BLaER1 (cell line): ENCODE measurements around the gene SUFU.
A peak's percentile ranks its signal among the peaks of the same experiment; 100 is the strongest.

Source experiments
- H3K27ac ChIP-seq: shearing (Covaris generic); formaldehyde crosslinking; 2 replicates; pipeline ENCODE4 v1.8.1; 2022
- H3K27me3 ChIP-seq: shearing (Covaris generic); formaldehyde crosslinking; 2 replicates; pipeline ENCODE4 v1.8.1; 2022
- H3K36me3 ChIP-seq: shearing (Covaris generic); formaldehyde crosslinking; 2 replicates; pipeline ENCODE4 v1.8.1; 2022
- H3K4me1 ChIP-seq: shearing (Covaris generic); formaldehyde crosslinking; 2 replicates; pipeline ENCODE4 v1.8.1; 2022
- H3K4me2 ChIP-seq: shearing (Covaris generic); formaldehyde crosslinking; 2 replicates; pipeline ENCODE4 v1.8.1; 2022
- H3K4me3 ChIP-seq: shearing (Covaris generic); formaldehyde crosslinking; 2 replicates; pipeline ENCODE4 v1.8.1; 2022
- H3K9ac ChIP-seq: shearing (Covaris generic); formaldehyde crosslinking; 2 replicates; pipeline ENCODE4 v1.8.1; 2022
- H3K9me3 ChIP-seq: shearing (Covaris generic); formaldehyde crosslinking; 2 replicates; pipeline ENCODE4 v1.8.1; 2022
- H4K20me1 ChIP-seq: shearing (Covaris generic); formaldehyde crosslinking; 2 replicates; pipeline ENCODE4 v1.8.1; 2022
- Cebpa-rat ChIP-seq: shearing (Covaris generic); IDR thresholded peaks from 2 replicates; pipeline ENCODE4 v1.8.1; 2022

SUFU gene

GRCh38 chr10:102646610-102647442, 143.1 kb downstream of the SUFU start:
- H3K4me2 ChIP-seq: peak overlapping the region; percentile 97
- TF ChIP-seq Cebpa-rat: no peak
- H3K9me3 ChIP-seq: no peaks in the 10 kb centered on the region
- peak overlapping the region; percentile 95 for H3K4me3 ChIP-seq
- peak overlapping the region; percentile 98 for H3K27ac ChIP-seq
- peaks cover 23% of the 10 kb centered on the region for H3K36me3 ChIP-seq
- H3K9ac ChIP-seq: peak overlapping the region; percentile 97
- peaks cover 55% of the 10 kb centered on the region for H3K4me1 ChIP-seq
- peaks cover 68% of the 10 kb centered on the region for H4K20me1 ChIP-seq
- no peaks in the 10 kb centered on the region for H3K27me3 ChIP-seq

DNA sequence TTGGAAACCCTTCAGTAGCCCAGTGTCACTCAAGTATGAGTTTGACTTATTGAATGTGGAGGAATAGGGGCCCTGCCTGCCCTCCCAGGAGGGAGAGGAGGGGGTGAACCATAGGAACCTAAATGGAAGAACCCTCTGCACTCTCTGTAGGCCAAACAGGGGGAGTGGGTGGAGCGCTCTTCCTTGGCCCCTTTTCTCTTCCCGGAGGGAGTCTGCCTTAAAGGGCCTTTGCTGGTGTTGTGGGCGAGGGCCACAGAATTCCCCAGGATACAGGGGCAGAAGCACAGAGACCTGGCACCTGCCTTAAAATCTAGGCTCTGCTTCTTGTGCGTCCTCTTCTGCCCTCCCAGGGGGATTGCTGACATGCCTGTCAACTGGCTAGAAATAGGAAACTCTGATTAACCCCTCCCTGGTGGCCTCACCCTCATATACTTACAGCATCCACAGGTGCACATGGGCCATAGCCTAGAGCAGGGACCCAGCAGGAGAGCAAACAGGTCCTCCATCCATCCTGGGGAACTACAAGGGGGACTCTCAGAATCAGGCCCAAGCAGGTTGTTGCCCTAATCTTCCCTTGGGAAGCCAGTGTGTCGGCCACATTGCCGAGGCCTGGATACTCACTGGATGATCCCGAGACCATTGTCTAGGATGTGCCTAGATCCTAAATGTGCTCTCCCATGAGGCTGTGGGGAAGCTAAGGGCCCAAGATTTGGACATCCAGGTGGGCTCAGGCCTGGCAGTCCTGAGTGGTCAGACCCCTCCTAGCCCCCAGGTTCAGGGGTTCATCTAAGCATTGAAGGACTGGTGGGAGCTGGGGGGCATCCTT, 143.9 kb downstream of the SUFU start:
- no peaks in the 10 kb centered on the region for H3K9me3 ChIP-seq
- H4K20me1 ChIP-seq: peaks cover 77% of the 10 kb centered on the region
- peak overlapping the region; percentile 95 for H3K4me3 ChIP-seq
- H3K4me2 ChIP-seq: peak overlapping the region; percentile 97
- H3K27ac ChIP-seq: peak overlapping the region; percentile 98
- H3K36me3 ChIP-seq: peaks cover 31% of the 10 kb centered on the region
- H3K9ac ChIP-seq: peak overlapping the region; percentile 97
- peaks cover 63% of the 10 kb centered on the region for H3K4me1 ChIP-seq
- TF ChIP-seq Cebpa-rat: no peak
- H3K27me3 ChIP-seq: no peaks in the 10 kb centered on the region

GRCh38 chr10:102648269-102648888, 144.6 kb downstream of the SUFU start:
- no peaks in the 10 kb centered on the region for H3K27me3 ChIP-seq
- peaks cover 39% of the 10 kb centered on the region for H3K36me3 ChIP-seq
- TF ChIP-seq Cebpa-rat: no peak
- H3K9ac ChIP-seq: peak overlapping the region; percentile 97
- peak overlapping the region; percentile 95 for H3K4me3 ChIP-seq
- H4K20me1 ChIP-seq: peaks cover 84% of the 10 kb centered on the region
- H3K27ac ChIP-seq: peak overlapping the region; percentile 98
- H3K9me3 ChIP-seq: no peaks in the 10 kb centered on the region
- peaks cover 70% of the 10 kb centered on the region for H3K4me1 ChIP-seq
- peak overlapping the region; percentile 97 for H3K4me2 ChIP-seq

- Histone ChIP-seq H3K4me2 (peak overlapping the region; percentile 97), H3K27ac (peak overlapping the region; percentile 98), H3K4me1 (peaks cover 75% of the 10 kb centered on the region), H4K20me1 (peaks cover 92% of the 10 kb centered on the region), H3K27me3 (no peaks in the 10 kb centered on the region), H3K9me3 (no peaks in the 10 kb centered on the region), H3K36me3 (peaks cover 46% of the 10 kb centered on the region), H3K4me3 (peak overlapping the region; percentile 95), H3K9ac (peak overlapping the region; percentile 97)
- no peak for TF ChIP-seq Cebpa-rat
These were observed 145.4 kb downstream of the SUFU start for GRCh38 chr10:102648889-102649796.

DNA sequence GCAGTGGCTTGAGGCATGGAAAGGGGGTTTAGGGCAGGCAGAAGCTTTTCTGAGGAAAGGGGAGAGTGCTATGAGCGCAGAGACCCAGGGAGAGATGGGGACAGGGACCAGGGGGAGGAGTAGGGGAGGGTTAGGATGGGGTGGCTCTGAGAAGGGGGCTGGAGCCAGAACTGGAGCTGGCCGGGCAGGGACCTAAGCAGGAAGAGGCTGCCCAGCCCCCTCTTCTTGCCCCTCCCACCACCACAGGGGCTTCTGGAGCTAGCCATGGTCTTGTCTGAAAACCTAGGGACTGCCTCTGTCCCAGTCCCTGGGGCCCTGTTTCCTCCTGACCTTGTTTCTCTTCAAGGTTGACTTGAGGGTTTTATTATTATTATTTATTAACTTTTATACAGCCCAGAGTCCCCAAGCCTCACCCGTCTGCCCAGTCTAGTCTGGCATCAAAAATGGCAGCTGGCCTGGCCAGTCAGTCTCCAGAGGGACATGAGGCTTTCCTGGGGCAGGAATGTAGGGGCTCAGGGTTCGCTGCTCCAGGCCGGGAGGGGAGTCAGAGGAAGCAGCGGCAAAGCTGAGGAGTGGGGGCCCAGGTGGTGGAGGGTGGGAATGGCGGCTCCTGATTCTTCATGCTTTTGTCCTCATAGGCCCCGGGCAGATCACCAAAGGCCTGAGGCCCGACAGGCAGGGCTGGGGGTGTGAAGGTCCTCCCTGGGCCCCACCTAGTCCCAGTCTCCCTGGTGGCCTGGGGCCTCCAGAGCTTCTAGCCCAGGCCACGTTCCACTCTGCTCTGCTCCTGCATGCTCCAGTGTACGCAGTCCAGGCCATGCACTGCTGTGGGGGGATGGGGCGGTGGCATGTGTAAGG, 146.3 kb downstream of the SUFU start:
- no peak for TF ChIP-seq Cebpa-rat
- Histone ChIP-seq H3K9me3 (no peaks in the 10 kb centered on the region), H3K4me2 (peak overlapping the region; percentile 97), H3K27ac (peak overlapping the region; percentile 98), H4K20me1 (peaks cover 99% of the 10 kb centered on the region), H3K4me1 (peaks cover 75% of the 10 kb centered on the region), H3K4me3 (peak overlapping the region; percentile 95), H3K36me3 (peaks cover 55% of the 10 kb centered on the region), H3K9ac (peak overlapping the region; percentile 97), H3K27me3 (no peaks in the 10 kb centered on the region)

DNA sequence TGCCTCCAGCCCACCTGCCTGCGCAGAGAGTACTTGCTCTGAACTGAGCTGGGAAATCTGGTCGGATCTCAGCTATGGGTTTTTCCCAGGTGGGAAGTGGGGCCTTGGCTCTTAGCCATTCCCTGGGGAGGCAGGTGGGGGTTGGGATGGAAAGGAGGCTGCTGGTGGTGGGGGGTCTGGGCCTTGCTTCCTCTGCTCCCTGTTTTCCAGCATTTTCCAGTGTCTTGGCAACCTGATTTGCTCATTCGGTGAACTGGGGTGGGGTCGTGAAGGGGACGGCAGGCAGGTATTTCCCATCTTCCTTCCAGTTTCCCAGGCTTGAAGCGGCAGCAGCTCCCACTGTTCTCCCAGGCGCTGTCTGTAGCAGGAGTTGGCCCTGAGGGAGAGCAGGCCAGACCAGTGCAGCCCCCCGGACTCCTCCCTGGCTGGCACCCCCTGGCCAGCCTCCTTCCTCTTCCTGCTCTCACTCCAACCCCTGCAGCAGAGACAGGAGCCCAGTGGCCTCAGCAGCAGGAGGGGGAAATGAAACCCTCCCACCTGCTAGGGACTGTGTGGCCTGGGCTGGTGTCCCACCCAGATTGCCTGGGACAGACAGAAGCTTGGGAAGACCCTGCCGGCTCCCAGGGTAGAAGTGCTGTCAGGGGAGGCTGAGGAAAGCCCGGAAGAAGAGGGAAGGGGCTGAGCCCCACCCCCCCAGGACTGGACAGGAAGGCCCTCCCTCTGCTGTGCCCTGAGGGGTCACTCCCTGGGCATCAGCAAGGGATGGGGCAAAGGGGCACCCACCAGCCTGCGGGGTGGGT, 147.1 kb downstream of the SUFU start:
- Histone ChIP-seq H4K20me1 (peaks cover 100% of the 10 kb centered on the region), H3K9ac (peak overlapping the region; percentile 97), H3K4me3 (peak overlapping the region; percentile 95), H3K4me2 (peak overlapping the region; percentile 97), H3K9me3 (no peaks in the 10 kb centered on the region), H3K36me3 (peaks cover 63% of the 10 kb centered on the region), H3K27me3 (no peaks in the 10 kb centered on the region), H3K4me1 (peaks cover 75% of the 10 kb centered on the region), H3K27ac (peak overlapping the region; percentile 98)
- TF ChIP-seq Cebpa-rat: no peak

- H3K9me3 ChIP-seq: no peaks in the 10 kb centered on the region
- H3K27ac ChIP-seq: peak overlapping the region; percentile 76
- H3K4me1 ChIP-seq: peaks cover 73% of the 10 kb centered on the region
- TF ChIP-seq Cebpa-rat: no peak
- peak overlapping the region; percentile 97 for H3K9ac ChIP-seq
- no peaks in the 10 kb centered on the region for H3K27me3 ChIP-seq
- H3K36me3 ChIP-seq: peaks cover 71% of the 10 kb centered on the region
- H3K4me3 ChIP-seq: peak overlapping the region; percentile 95; the same call in 1 of the 2 replicates
- peak overlapping the region; percentile 97 for H3K4me2 ChIP-seq
- H4K20me1 ChIP-seq: peaks cover 100% of the 10 kb centered on the region
These were observed 147.8 kb downstream of the SUFU start for GRCh38 chr10:102651455-102652169.
